SKM-1 treated with dmso at 0.1 percent for 144 hours (cell line): ENCODE results near the gene MTG2.

Experiments used
- DNase-seq: peaks from one replicate; lab custom pipeline; 2025; ENCODE audit not compliant: unreplicated experiment; lab: John Stamatoyannopoulos, UW

The MTG2 gene

DNA sequence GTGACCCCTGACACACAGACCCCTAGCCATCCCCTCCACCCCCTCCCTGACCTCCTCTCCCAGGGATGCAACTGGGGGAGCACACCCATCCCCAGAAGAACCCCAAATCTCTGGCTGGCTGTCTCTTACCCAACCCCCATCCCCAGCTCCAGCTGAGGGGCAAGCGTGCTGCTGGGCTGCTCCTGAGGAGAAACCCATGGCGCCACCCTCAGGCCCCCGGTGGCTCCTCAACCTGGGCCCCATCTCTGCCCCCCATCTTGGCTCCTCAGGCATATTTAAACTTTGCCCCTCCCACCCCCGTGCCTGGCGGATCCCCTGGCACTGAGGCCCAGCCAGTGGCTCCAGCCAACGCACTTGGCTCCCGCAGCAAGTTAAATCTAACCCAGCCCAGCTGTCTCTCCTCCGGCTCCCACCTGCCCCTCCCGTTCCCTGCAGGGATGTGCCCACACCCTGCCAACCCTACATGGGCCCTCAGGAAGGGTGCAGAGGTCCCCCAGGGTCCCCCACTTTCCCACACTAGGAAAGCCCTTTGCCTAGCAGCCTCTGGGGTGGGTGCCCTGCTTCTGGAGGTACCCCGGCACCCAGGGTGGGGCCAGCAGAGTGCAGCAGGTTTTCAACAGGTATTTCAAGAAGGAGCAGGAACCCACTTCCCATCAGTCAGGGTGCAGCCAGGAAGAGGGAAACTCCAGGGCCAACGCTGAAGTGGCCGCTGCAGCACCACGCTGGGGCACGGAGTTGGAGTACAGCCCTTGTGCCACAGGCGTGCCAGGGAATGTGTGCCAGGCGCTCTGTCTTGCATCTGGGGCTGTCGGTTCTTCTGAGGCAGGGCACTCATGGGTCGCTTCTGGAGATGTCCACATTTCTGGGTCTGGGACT lies 50.2 kb downstream of the MTG2 start:
- DNase-seq: no peak

DNA sequence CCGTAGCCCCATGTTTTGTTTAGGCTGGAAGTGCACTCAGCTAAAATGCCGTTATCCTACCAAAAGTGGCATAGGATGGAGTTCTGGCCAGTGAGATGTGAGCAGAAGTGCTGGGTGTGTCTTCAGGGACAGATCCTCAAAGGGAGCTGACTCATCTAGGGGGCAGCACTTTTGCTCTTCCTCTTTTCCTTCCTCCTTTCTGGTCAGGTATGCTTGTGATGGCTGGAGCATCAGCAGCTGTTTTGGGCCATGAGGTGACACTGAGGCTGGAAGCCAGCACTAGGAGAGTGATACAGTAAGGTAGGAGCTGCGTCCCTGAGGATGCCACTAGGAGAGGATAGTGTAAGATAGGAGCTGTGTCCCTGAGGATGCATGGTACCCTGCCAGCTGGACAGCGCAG lies 50.9 kb downstream of the MTG2 start:
- no peak for DNase-seq

DNA sequence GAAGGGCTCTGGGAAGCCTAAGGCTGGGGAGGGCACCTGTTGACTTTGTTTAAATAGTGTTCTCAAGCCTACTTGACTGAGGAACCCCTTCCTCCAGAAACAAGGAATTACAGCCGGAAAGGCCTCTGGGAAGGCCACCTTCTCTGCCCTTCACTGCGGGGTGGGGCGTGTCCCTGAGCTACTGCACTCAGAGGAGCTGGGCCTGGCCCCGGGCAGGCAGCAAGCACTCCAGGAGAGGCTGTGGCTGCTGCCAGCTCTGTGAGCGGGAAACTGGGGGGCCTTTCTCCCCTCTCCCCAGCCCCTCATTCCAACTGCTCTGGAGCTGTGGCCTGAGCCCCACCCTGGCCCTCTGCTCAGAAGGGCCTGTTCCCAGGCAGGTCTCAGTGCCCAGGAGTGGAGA lies 51.5 kb downstream of the MTG2 start:
- DNase-seq: no peak

DNA sequence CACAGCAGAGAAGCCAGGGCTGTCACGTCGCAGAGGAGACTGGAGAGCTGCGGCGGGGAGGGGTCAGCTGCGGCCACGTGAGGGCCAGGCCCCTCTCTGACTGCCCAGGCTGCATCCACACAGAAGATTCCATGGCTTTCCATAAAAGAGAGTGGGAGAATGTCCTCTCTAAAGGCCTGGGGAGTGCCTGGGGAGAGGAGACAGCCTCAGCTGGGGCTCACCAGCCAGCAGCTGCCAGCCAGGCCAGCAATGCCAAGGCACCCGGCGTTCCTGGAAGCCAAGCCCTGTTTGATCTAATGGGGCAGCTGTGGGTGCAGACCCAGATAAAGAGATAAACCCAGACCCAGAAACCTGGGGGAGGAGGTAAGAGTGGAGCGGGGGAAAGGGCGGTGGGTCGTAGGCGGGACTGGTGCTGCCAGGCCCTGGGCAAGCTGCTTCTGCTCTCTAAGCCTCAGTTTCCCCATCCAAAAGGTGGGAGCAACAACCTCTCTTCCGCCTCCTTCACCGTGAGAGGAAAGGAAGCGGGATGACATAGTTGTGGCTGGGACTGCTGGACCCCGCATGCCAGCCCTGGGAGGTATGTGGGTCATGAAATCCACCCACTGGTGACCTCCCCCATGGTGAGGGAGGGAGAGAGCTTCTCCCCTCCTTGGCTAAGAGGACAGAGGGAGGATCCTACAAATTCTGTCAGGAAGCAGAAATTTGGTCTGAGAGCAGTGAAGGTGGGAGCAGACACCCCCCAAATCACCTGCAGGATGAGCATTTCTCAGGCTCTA lies 52.4 kb downstream of the MTG2 start:
- no peak for DNase-seq

DNA sequence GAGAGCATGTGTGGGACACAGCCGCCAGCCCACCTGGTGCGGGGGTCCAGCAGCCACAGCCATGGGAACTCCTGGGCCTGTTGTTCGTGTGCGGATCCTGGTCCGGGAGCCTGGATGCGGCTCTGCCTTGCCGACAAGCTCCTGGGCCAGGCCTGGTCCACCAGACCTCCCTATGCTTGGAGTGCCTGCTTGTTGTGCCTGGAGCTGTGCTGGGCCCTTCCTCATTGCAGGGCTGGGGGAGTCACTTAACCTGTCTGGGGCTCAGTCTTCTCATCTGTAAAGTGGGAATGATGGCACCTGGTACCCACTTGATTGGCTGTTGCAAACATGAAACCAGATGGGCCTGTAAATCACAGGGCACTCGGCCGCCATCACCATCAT lies 52.9 kb downstream of the MTG2 start:
- DNase-seq: no peak

DNA sequence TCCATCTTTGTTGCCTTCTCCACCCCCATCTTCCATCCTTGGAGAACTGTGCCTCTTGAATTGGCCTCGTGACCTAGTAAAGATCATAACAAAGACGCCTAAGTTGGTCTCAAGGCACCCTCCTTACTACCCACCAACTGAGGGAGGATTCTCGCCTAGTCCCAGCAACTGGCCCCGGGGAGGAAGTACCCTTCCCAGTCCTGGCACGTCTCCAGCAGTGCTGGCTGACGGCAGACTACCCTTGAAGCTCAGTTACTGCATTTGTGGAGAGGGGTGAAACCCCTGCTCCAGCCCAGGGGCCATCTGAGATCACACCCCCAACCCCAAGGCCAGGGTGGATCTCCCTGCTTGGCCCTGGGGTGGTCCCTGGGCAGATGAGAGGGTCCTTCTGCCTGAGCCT lies 53.4 kb downstream of the MTG2 start:
- DNase-seq: no peak

DNA sequence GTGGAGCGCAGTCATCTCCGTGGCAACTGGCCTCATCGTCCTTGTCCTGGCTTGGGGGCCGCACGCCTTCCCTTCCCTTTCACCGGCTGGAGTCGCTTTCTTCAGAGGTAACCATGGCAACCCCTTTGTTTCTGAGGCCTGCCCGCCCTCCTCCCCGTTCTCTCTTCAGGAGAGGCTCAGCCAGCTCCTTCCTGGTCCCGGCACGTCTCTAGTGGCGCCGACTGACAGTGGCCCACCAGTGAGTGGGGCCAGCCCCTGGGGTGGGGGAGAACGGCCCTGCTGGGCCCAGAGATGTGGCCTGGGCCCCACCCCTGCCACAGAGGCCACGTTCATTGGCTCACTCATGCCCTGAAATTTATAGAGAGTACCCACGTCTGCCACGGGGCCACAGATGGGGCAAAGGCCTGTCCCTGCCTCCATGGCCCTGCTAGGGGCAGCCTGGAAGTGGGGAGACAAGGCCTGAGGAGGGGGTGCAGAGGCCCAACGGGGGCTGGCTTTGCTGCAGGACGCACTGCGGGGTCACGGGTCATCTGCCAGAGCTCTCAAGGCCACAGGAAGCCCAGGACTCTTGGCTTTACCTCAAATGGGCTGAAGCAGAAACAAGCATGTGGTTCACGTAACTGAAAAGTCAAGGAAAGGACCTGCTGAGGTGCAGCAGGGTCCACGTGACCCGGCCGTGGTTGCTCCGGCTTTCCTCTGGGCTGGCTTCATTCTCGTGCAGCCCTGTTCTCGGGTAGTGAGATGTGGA lies 54.1 kb downstream of the MTG2 start:
- DNase-seq: no peak

DNA sequence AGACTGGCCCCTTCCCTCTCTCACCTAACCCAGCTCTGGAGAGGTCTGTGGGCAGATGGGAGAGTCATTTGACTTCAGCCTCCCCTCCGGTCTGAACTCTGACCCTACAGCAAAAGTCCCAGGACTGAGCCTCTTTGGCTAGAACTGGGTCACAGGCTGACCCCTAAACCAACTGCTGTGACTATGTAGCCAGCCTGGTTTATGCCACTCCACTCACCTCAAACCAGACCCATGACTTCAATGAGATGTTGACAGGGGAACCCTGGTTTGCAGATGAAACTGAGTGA lies 54.6 kb downstream of the MTG2 start:
- DNase-seq: no peak

DNA sequence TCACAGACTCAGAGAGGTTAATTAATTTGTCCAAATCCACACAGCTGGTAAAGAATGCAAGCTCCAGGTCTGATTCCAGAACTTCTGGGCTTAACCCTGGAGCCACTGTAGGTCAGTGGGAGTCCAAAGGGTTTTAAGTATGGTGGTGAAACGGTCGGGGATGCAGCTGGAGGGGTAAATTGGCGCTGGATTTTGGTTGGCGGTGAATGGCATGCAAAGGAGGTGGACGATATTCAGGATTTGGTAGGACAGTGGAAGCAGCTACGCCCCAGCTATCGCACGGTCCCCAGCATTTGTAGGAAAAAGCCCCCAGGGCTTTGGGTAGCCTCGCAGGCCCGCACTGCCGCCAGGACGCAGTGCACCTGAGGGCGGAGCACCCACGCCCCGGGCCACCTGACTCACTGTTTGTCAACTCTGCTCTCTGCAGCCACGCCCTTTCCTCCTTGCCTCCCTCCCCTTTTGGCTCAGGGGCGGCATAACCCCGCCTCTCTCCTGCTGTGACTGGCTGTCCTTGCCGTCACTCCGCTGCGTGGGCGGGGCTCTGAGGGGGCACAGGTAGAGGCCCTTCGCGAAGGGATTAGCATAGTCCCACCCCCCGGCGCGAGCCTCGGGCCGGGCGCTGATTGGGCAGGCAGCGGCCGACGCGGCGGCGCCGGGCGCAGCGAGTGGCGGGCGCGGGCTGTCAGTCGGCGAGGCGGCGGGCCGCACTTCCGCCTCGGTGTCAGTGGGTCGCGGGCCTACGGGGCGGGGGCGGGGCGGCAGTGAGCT lies 55.2 kb downstream of the MTG2 start, which contains the start of gene OSBPL2:
Gene OSBPL2, plus strand, starts transcription at position 721 of the 768 bp plus-strand sequence. CDS start 17,664 bp downstream, outside the sequence.
- DNase-seq: peak; percentile 94

DNA sequence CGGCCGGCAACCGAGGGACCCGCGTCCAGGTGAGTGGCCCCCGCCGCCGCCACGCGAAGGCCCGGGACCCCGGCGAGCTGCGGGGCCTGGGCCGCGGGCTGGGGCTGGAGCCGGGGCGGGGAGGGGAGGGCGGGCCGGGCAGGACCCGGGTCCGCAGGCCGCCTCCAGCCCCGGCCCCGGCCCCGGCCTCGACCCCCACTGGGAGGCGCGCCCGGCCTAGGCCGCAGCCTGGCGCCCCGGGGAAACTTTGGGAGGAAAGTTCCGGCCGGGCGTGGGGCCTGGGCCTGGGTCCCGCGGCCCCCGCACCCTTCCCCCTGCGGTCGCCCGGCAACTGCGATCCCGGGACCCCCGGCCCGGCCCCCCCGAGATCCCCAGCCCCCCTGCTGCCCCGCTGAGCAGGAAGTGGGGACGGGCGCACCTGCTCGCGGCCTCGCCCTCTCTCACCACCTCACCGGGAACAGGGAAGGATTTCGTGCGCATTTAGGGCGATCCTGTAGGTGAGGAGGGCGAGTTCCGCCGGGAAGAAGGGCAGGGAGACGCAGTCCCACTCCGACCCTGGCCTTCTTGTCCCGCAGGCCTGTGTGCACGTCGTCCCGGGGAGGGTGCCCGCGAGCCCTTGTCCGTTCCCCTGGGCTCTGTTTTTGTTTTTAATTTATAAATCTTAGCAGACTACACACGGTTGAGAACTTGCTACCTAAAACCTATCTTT lies 55.9 kb downstream of the MTG2 start:
- DNase-seq: no peak

DNA sequence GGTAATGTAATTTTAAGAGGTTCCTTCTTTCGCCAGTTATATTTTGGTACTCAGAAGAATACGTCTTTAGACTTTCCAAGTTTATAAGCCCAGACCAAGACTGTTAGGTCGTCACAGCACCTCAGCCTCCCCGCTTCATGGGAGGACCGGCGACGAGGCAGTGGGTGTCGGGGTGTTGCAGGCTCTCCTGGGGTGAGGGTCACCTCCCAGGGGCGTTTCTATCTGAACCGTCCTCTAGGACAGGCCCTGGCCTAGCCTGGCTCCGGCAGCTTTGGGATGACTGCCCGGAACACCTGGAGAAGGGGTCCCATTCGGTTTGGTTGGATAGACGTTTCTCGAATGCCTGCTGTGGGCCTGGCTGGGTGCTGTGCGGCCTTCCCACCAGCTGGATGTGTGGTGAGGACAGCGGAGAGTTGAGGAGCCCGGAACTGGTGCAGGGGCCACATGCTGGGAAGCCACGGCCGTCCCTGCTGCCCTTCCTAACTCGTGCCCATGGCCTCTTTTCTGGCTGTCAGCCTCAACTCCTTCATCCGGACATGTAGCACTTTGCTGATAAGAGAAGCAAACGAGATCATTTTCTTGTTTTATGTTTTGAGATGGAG lies 56.6 kb downstream of the MTG2 start:
- DNase-seq: no peak

DNA sequence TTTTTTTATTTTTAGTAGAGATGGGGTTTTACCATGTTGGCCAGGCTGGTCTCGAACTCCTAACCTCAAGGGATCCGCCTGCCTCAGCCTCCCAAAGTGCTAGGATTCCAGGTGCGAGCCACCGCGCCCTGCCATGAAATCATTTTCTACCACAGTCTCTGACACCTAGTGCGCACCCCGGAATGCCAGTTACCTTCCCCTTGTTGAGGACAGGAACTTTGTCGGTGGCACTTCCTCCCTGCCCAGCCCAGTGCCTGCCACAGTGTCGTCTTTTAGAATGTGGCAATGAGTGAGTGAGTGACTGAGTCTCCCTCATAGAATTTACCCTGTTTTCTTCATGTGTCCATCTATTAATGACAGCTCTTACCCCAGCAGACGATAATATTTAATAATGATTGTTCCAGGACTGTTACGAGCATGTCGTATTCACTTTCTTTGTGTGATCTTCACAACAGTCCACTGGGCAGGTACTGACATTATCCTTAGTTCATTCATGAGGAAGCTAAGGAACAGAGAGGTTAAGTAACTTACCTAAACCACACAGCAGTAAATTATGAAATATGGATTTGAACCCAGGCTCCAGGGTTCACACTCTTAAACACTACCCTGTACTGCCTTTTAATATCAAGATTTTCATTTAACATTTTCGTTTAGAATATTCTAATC lies 57.3 kb downstream of the MTG2 start:
- DNase-seq: no peak

DNA sequence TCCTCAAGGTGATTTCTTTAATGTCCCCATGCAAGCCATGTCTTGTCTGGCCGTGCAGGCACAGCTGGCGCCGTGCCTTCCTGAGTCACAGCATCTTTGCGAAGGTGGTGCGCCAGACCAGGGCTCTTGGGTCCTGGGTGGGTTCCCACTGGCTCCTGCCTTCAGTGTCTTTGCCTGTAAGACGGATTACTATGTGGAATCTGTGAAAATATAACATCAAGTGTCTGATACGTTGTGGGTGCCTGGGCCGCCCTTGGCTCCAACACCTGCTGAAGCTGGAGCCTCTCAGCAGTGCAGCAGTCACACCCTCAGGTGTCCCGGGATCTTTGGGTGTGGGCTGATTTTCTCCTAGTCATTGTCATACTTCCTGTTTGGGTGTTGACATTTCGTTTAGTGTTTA lies 58.7 kb downstream of the MTG2 start:
- no peak for DNase-seq

DNA sequence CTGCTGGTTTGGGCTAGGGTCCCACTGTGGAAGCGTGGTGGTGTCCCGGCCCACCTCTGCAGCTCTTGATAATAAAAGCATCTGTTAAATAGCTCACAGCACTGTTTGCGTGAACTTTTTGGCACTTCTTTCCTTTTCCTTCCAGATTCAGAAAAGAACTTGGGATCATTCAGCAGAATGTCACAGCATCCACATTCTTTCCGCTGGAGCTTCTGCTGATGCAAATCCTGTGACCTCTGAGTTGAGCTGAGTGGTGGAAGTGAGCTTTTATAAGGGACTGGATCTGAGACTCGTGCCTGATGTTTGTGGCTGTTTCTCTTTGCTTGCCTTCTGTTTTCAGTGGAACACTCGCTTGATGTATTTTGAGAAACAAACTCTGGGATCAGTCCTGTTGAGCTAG lies 59.3 kb downstream of the MTG2 start:
- no peak for DNase-seq

DNA sequence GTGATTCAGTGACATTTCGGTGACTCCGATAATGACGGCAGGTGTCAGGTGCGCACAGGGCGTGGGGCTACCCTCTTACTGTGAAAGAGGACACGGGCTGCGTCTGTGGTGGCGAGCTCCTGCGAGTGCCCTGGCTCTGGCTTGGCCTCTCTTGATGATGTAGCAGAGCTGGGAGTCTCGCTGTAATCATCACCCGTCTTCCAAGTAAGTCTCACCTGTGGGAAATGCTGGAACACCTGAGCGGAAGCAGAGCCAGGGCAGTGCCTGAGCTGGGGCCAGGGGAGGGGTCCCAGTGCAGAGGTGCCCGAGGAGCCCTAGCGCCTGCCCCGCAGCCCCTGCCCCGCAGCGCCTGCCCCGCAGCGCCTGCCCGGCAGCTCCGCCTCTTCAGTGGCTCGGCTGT lies 60.3 kb downstream of the MTG2 start:
- DNase-seq: no peak

DNA sequence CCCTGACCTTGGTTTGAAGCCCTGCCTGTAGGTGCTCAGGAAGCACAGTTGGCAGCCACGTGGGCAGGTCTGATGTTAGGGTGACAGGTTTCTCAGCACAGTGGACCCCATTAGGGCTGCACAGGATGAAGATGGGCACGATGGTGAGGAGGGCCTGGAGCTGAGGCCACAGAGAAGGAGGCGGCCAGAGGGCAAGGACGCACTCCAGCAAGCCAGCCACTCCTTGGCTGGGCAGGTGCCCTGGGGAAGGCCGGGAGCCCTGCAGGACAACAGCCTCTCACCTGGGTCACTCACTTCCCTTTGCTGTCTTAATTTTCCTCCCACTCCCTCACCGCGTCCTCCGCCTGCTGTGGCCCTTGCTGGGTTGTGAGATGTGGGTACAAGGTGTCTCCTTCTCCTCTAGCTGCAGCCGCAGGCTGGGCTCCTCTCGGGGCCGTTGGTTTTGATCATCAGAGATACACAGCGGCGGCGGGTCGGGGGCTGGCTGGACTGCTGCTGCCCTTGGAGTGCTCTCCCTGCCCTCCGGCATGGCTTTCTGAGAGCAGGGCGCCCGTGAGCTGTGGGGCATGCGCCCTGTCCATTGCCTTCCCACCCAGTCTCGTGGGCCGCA lies 61.2 kb downstream of the MTG2 start:
- no peak for DNase-seq

DNA sequence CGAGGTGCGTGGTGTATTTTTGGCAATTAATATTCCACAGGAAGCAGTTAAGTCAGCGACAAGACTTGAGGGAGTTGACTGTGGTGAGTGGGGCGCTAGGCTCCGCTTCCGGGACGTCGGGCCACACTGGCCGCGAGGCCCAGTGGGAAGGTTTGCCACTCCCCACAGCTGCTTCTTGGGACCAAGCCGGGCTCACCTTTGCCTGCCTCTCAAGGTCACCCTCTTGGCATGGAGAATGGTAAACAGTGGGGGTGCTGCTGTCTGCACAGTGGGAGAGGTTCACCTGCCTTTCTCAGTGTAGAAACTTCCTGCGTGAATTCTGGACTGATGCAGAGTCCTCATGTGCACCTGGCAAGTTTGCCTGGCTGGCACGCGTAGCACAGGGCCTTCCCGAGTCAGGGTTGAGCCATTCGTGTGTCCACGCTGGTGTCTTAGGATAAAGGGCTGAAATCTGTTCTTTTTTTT lies 61.8 kb downstream of the MTG2 start:
- DNase-seq: no peak

DNA sequence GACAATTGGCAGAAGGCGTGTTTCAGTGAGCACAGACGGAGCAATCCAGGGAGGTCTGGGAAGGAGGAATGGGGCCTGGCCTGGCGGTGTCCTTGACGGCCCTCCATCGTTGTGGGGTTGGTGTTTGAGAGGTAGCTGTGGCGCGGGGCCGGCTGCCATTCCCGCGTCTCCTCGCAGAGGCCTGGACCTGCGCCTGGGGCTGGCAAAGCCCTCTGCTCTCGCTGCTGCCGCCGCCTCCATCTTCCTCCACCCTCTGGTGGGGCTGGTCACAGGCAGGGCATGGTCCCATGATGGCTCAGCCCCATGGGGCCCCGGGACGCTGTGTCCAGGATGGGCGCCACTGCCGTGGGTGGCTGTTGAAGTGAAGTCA lies 63.1 kb downstream of the MTG2 start:
- DNase-seq: no peak

DNA sequence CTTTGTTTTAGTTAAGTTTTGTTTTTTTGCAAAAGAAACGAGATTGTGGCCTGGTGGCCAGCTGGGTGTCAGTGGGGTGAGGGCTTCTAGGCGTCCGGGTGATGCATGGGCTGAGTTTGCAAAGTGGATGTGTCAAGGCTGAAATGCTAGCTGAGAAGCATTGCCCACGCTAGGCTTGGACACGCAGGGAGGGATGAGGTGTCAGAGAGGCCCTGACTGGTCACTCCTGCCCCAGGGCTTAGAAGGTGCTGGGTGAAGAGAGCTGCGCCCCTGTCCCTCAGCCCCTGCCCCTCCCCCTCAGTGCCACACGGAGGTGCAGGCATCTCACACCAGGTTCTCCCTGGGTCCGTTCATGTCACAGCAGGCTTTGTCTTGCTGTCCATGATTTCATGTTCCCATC lies 63.6 kb downstream of the MTG2 start:
- DNase-seq: no peak
